ENCODE results near the gene NRXN2.

NRXN2 gene

DNA sequence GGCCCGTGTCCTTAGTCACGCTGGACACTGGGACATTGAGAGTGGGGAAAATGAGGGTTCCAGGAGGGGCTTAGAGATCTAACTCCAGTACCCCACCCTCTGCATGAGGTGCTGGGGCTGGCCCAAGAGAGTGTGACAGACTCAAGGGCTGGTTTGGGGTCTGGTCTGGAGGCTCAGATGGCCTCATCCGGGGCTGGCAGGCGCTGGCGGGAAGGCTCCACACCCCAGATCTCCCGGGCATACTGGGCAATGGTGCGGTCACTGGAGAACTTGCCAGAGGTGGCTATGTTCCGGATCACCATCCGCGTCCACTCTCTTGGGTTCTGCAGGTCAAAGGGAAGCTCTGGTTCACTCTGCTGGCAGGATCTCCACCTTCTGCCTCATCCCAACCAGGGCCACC is 23.5 kb upstream of the NRXN2 start:
- TF ChIP-seq, protein P1, sequence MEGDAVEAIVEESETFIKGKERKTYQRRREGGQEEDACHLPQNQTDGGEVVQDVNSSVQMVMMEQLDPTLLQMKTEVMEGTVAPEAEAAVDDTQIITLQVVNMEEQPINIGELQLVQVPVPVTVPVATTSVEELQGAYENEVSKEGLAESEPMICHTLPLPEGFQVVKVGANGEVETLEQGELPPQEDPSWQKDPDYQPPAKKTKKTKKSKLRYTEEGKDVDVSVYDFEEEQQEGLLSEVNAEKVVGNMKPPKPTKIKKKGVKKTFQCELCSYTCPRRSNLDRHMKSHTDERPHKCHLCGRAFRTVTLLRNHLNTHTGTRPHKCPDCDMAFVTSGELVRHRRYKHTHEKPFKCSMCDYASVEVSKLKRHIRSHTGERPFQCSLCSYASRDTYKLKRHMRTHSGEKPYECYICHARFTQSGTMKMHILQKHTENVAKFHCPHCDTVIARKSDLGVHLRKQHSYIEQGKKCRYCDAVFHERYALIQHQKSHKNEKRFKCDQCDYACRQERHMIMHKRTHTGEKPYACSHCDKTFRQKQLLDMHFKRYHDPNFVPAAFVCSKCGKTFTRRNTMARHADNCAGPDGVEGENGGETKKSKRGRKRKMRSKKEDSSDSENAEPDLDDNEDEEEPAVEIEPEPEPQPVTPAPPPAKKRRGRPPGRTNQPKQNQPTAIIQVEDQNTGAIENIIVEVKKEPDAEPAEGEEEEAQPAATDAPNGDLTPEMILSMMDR (IDR thresholded peaks at IDR 0.05; ENCODE audit: extremely low read depth, missing control alignments), result no peak
- no peak for DNase-seq (ENCODE audit: low spot score)

DNA sequence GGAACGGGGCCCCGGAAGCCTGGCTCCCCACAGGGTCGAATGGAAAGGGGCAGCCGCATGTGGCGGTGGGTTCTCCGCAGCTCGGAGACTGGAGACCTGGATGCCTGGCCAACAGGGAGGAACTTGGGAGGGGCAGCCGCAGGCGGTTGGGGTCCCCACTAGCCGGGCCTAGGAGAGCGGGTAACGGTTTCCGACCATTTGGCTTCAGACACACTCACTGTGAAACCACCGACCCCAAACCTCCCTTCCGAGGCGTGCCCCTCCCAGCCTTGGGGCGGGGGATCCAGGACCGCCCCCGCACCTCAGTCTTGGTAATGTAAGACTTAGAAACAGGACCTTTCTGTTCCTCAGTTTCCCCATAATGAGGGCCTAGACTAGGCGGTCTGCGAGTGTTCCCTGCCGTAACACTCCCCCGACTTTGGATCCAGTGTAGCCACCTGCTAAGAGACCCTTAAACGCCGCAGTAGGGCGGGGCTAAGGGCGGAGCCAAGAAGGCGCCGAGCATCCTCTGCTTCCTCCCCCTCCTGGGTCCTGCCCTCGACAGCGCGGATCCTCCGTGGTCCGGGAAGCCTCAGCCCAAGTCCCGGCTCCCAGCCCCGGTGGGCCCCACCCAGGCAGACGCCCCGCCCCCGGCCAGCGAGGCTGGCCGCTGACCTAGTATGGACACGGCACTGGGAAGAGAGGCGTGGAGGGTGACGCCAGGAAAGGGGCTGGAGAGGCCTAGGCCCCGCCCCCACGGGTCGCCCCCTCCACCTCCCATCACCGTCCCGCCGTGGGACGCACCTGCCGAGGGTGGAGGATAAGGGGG is 22.7 kb upstream of the NRXN2 start:
- TF ChIP-seq, protein P1 (IDR thresholded peaks at IDR 0.05; ENCODE audit: extremely low read depth, missing control alignments), result no peak
- peak; percentile 87 for DNase-seq (ENCODE audit: low spot score)

DNA sequence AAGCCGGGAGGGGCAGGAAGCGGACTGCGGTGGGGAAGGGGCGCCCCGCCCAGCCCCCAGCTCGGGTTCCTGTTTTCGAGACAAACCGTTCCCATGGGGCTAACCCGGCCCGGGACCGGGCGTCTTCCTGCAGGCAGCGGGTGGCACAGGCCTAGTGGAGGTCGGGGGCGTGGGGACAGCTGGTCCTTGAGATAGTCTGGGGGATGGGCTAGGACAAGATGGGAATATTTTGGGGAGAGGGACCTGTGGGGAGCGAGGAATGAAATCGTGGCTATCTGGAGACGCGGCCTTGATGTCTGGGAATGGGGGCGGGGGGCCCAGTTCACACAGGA is 22.2 kb upstream of the NRXN2 start:
- TF ChIP-seq, protein P1 (IDR thresholded peaks at IDR 0.05; ENCODE audit: extremely low read depth, missing control alignments), result no peak
- DNase-seq (ENCODE audit: low spot score), result no peak

GRCh38 chr11:64744544-64745188 is 21.7 kb upstream of the NRXN2 start:
- DNase-seq (ENCODE audit: low spot score), result peak; percentile 85
- TF ChIP-seq, protein P1 (IDR thresholded peaks at IDR 0.05; ENCODE audit: extremely low read depth, missing control alignments), result no peak

GRCh38 chr11:64743591-64744543 is 20.9 kb upstream of the NRXN2 start, which contains the start of gene RASGRP2:
TSS of gene RASGRP2 (minus strand) at chr11:64744142. CDS start at chr11:64742866, 1,276 bp downstream.
- TF ChIP-seq, protein P1 (IDR thresholded peaks at IDR 0.05; ENCODE audit: extremely low read depth, missing control alignments), result peak; percentile 81
- peak; percentile 87 for DNase-seq (ENCODE audit: low spot score)

DNA sequence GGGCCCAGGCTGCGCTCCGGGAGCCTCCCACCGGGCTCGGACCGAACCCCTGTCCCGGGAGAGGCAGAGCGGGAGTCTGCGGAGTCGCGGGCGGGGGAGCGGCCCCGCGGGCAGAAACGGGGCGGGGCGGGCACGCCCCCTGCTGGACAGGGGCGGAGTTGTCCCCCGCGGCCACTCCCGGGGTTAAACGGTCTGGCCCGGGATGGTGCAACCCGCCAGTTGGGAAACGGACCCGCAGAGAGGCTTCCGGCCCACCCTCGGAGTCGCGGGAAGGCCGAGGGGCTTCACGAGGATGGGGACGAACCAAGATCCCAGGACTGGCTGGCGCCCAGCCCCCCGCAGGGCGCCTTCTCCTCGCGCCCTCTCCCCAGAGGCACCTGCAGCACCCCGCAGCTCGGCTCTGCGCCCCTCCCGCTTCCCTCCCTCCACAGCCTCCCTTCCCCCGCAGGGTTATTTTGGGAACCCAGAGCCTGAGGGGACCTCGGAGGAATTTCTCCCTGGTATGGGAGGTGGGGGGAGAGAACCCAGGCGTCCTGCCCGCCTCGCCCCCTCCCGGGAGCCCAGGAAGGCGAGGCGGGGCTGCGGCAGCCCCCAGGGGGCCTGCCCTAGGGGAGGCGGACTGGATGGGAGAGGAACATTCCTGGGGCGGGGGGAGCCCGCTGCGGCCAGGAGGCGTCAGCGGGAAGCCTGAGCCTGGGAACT is 20.0 kb upstream of the NRXN2 start:
- DNase-seq (ENCODE audit: low spot score), result peak; percentile 96

More for the DNA sequence above, 20.0 kb upstream of the NRXN2 start:
- TF ChIP-seq, protein P1 (IDR thresholded peaks at IDR 0.05; ENCODE audit: extremely low read depth, missing control alignments), result peak; percentile 68
